IMR-90 (cell line): ENCODE data around the gene LTN1. TPM values are rescaled to one million over a fixed set of nuclear protein-coding genes. Genes with fewer than 3 reads are reported as not detected.

Experiments used
- ATAC-seq: fragments of 200-7000 bp; cut with Tn5 transposase; 2 replicates; pipeline ENCODE4 v1.9.1; 2020; ENCODE audit warnings: low read depth, mild to moderate bottlenecking, moderate library complexity
- BruUV-seq: library from RNA; stranded (reverse); fragments of 400-500 nt; replicated peaks from 2 replicates; lab custom pipeline; 2021; lab: Mats Ljungman, UMichigan
- CTCF ChIA-PET: fragments of 300-600 bp; formaldehyde crosslinking; extraction: SDS; loops from one replicate; lab custom pipeline; 2021; ENCODE audit warnings: antibody characterized with exemption; lab: Yijun Ruan, JAX
- POLR2A ChIA-PET: fragments of 300-600 bp; sonication (Branson Sonifier 250); formaldehyde crosslinking; loops from one replicate; lab custom pipeline; 2022; ENCODE audit warnings: antibody characterized with exemption; ENCODE audit not compliant: unreplicated experiment; lab: Charles Lee
- DNase-seq: peaks from one replicate; pipeline ENCODE4 v3.0.0; 2013
- H2AFZ ChIP-seq: replicated peaks from 2 replicates; pipeline ENCODE3; 2013; ENCODE audit warnings: low read length, mild to moderate bottlenecking; ENCODE audit not compliant: poor library complexity
- H2AK5ac ChIP-seq: 2 replicates; pipeline ENCODE4 v1.6.1; 2013; ENCODE audit warnings: low read depth, low read length, inconsistent platforms
- H2AK9ac ChIP-seq: replicated peaks from 2 replicates; pipeline ENCODE3; 2013; ENCODE audit warnings: mild to moderate bottlenecking, low read depth, low read length, moderate library complexity; ENCODE audit not compliant: poor library complexity
- H2BK120ac ChIP-seq: 2 replicates; pipeline ENCODE4 v1.6.1; 2013; ENCODE audit warnings: low read depth, low read length, inconsistent platforms
- H2BK15ac ChIP-seq: 3 replicates; pipeline ENCODE4 v1.6.1; 2013; ENCODE audit warnings: low read depth, low read length, inconsistent platforms
- H2BK20ac ChIP-seq: 2 replicates; pipeline ENCODE4 v1.6.1; 2013; ENCODE audit warnings: low read depth, mild to moderate bottlenecking, inconsistent platforms, low read length, moderate library complexity
- H2BK5ac ChIP-seq: 2 replicates; pipeline ENCODE4 v1.6.1; 2013; ENCODE audit warnings: mild to moderate bottlenecking, low read depth, low read length, inconsistent platforms; ENCODE audit not compliant: poor library complexity, severe bottlenecking
- H3K14ac ChIP-seq: replicated peaks from 2 replicates; pipeline ENCODE4 v1.6.1; 2013; ENCODE audit warnings: low read depth, low read length, inconsistent platforms
- H3K18ac ChIP-seq: 2 replicates; pipeline ENCODE4 v1.6.1; 2013; ENCODE audit warnings: low read depth, low read length, control low read depth
- H3K23ac ChIP-seq: 2 replicates; pipeline ENCODE4 v1.6.1; 2013; ENCODE audit warnings: low read depth, low read length, inconsistent platforms
- H3K27ac ChIP-seq: 2 replicates; pipeline ENCODE4 v1.5.1; 2013; ENCODE audit warnings: mild to moderate bottlenecking, control low read depth, low read length; ENCODE audit not compliant: insufficient read depth
- H3K27me3 ChIP-seq: 2 replicates; pipeline ENCODE4 v1.6.1; 2013; ENCODE audit warnings: low read length; ENCODE audit not compliant: control insufficient read depth, insufficient read depth
- H3K36me3 ChIP-seq: 2 replicates; pipeline ENCODE4 v1.6.1; 2013; ENCODE audit warnings: low read length, mixed read lengths; ENCODE audit not compliant: control insufficient read depth, insufficient read depth
- H3K4ac ChIP-seq: 2 replicates; pipeline ENCODE4 v1.6.1; 2013; ENCODE audit warnings: low read depth, low read length, inconsistent platforms
- H3K4me1 ChIP-seq: 2 replicates; pipeline ENCODE4 v1.6.1; 2013; ENCODE audit warnings: low read length, mixed read lengths; ENCODE audit not compliant: control insufficient read depth, insufficient read depth
- H3K4me2 ChIP-seq: 2 replicates; pipeline ENCODE4 v1.6.1; 2013; ENCODE audit warnings: low read depth, mild to moderate bottlenecking, control low read depth, low read length, moderate library complexity
- H3K4me3 ChIP-seq: 2 replicates; pipeline ENCODE4 v1.5.1; 2013; ENCODE audit warnings: low read depth, mild to moderate bottlenecking, control low read depth, low read length, moderate library complexity; ENCODE audit not compliant: insufficient read depth
- H3K56ac ChIP-seq: 2 replicates; pipeline ENCODE4 v1.6.1; 2013; ENCODE audit warnings: low read length, inconsistent platforms; ENCODE audit not compliant: insufficient read depth; ENCODE audit errors: extremely low read depth
- H3K79me1 ChIP-seq, 2 experiments: 2 replicates each; pipeline ENCODE4 v1.6.1; 2013; ENCODE audit warnings: low read length in 2 of 2, inconsistent platforms in 1 of 2, low read depth in 1 of 2
- H3K9ac ChIP-seq: 2 replicates; pipeline ENCODE4 v1.6.1; 2013; ENCODE audit warnings: low read depth, low read length, control low read depth
- H3K9me1 ChIP-seq: 2 replicates; pipeline ENCODE4 v1.6.1; 2013; ENCODE audit warnings: low read length, inconsistent platforms; ENCODE audit not compliant: insufficient read depth
- H3K9me3 ChIP-seq: 2 replicates; pipeline ENCODE4 v1.6.1; 2013; ENCODE audit warnings: low read length; ENCODE audit not compliant: control insufficient read depth, insufficient read depth
- H4K20me1 ChIP-seq: 2 replicates; pipeline ENCODE4 v1.6.1; 2013; ENCODE audit warnings: low read length, inconsistent platforms; ENCODE audit not compliant: insufficient read depth
- H4K5ac ChIP-seq: 2 replicates; pipeline ENCODE4 v1.6.1; 2013; ENCODE audit warnings: mild to moderate bottlenecking, low read depth, low read length, control low read depth
- H4K8ac ChIP-seq, 2 experiments: 2 replicates each; pipeline ENCODE4 v1.6.1; 2013; ENCODE audit warnings: low read depth in 2 of 2, low read length in 2 of 2, control low read depth in 1 of 2, inconsistent platforms in 1 of 2
- H4K91ac ChIP-seq: 2 replicates; pipeline ENCODE4 v1.6.1; 2013; ENCODE audit warnings: low read depth, low read length, inconsistent platforms; ENCODE audit not compliant: insufficient read depth
- CEBPB ChIP-seq: IDR thresholded peaks from 2 replicates; pipeline ENCODE4 v1.6.1; 2012; ENCODE audit warnings: low read depth, low read length, improper control_type of control experiment
- CTCF ChIP-seq: conservative IDR thresholded peaks from 2 replicates; pipeline ENCODE4 v1.5.1; 2012; ENCODE audit warnings: mild to moderate bottlenecking, low read depth, low read length, improper control_type of control experiment
- ELK1 ChIP-seq: fragments of 150-350 bp; IDR thresholded peaks from 2 replicates; pipeline ENCODE4 v1.6.1; 2016; ENCODE audit warnings: low read depth, mild to moderate bottlenecking, low read length, moderate library complexity, borderline replicate concordance
- MAZ ChIP-seq: IDR thresholded peaks from 2 replicates; pipeline ENCODE4 v1.6.1; 2012; ENCODE audit warnings: low read depth, mild to moderate bottlenecking, low read length, improper control_type of control experiment, moderate library complexity, borderline replicate concordance
- POLR2A ChIP-seq: IDR thresholded peaks from 2 replicates; pipeline ENCODE4 v1.6.1; 2012; ENCODE audit warnings: mild to moderate bottlenecking, low read depth, low read length
- RCOR1 ChIP-seq: IDR thresholded peaks from 2 replicates; pipeline ENCODE4 v1.6.1; 2012; ENCODE audit warnings: mild to moderate bottlenecking, low read length, improper control_type of control experiment; ENCODE audit not compliant: insufficient replicate concordance
- RFX5 ChIP-seq: IDR thresholded peaks from 2 replicates; pipeline ENCODE4 v1.8.0; 2012; ENCODE audit warnings: low read depth, mild to moderate bottlenecking, low read length, moderate library complexity
- SMC3 ChIP-seq: fragments of 150-350 bp; IDR thresholded peaks from 2 replicates; pipeline ENCODE4 v1.6.1; 2016; ENCODE audit warnings: low read depth, mild to moderate bottlenecking, antibody characterized with exemption, low read length, moderate library complexity
- USF2 ChIP-seq: fragments of 150-350 bp; IDR thresholded peaks from 2 replicates; pipeline ENCODE4 v1.6.1; 2017; ENCODE audit warnings: mild to moderate bottlenecking, antibody characterized with exemption, low read length, low read depth
- WGBS, 2 experiments: methylation state at CpG; one replicate each; pipeline versions ENCODE4 v1.1.5 to v1.1.7; 2013; ENCODE audit warnings: missing lambda C conversion rate in 2 of 2; ENCODE audit not compliant: insufficient read length in 1 of 2; ENCODE audit errors: extremely low coverage in 2 of 2; 5-methylcytosine and 5-hydroxymethylcytosine counted together
- dilution Hi-C: fragments of 300-500 bp; cut with HindIII; formaldehyde crosslinking; loops from one replicate; pipeline ENCODE4 v1.14.3; 2018; ENCODE audit warnings: low sequenced_read_pairs; ENCODE audit not compliant: unreplicated experiment
- in situ Hi-C: fragments of 300-500 bp; cut with MboI; formaldehyde crosslinking; loops from 3 replicates; pipeline ENCODE4 v1.14.3; 2019; ENCODE audit warnings: low sequenced_read_pairs, inconsistent platforms, mixed read lengths
- intact Hi-C: fragments of 100-400 bp; cut with micrococcal nuclease; formaldehyde crosslinking; loops from 2 replicates; pipeline ENCODE4 v1.10.0; 2022
- polyA plus RNA-seq, 3 experiments: library from polyadenylated mRNA; depleted of rRNA; stranded (reverse); fragments of >200 nt; gene quantifications; 2 replicates each; pipeline ENCODE4 v1.2.3, GENCODE V29; 2012; ENCODE audit warnings: low replicate concordance in 1 of 3
- total RNA-seq: library from RNA; depleted of rRNA; stranded (reverse); fragments of >200 nt; gene quantifications from 2 replicates; pipeline ENCODE4 v1.2.3, GENCODE V29; 2012

The LTN1 gene
- total and polyA plus RNA-seq, 2 of the 4 experiments (the other 2 are of a cell fraction): 6.7 to 35.5 TPM

- BruUV-seq: no TSS peak
- POLR2A ChIA-PET: interaction anchor here (0.7 kb wide), 1 partner anchor 512 kb away, joined by 4 read pairs; no protein-coding TSS in a partner anchor
- no CpG with 5 or more reads among the region's 3 CpGs for WGBS, 2 experiments
Observed at GRCh38 chr21:28961927-28962326, 30.8 kb downstream of the LTN1 start.

More at GRCh38 chr21:28961927-28962326, 30.8 kb downstream of the LTN1 start:
- Histone ChIP-seq H3K36me3 (peaks cover 8% of the 10 kb centered on the region), H3K56ac (no peak overlapping the region), H3K79me1 (peaks cover 2 to 22% of the 10 kb centered on the region in 2 experiments; a peak in 3 of 4 replicates), H3K4me2 (no peak overlapping the region), H4K8ac (no peak overlapping the region), H2AK9ac (no peak overlapping the region), H3K4me3 (no peak overlapping the region), H2AFZ (no peak overlapping the region), H3K27ac (no peak overlapping the region), H3K9me1 (no peaks in the 10 kb centered on the region), H3K4ac (no peak overlapping the region), H3K9ac (no peak overlapping the region), H3K9me3 (no peaks in the 10 kb centered on the region), H4K91ac (no peak overlapping the region), H3K27me3 (no peaks in the 10 kb centered on the region), H4K5ac (no peak overlapping the region), H4K20me1 (no peaks in the 10 kb centered on the region), H2AK5ac (no peak overlapping the region), H2BK5ac (no peak overlapping the region), H3K14ac (no peak overlapping the region), H3K18ac (no peak overlapping the region), H2BK15ac (no peak overlapping the region), H3K4me1 (peaks cover 2% of the 10 kb centered on the region; the same call in 1 of the 2 replicates), H3K23ac (no peak overlapping the region), H2BK120ac (no peak overlapping the region), H2BK20ac (no peak overlapping the region)
- dilution Hi-C loops (no loop called here), in situ Hi-C loops (no loop called here), intact Hi-C loops (loop anchor here (10.0 kb wide), 1 partner anchor 63 kb away; the partner anchor contains the start of gene USP16)
- no peak for ATAC-seq
- CTCF ChIA-PET: no interaction called here
- TF ChIP-seq RCOR1 (no peak), POLR2A (no peak), USF2 (no peak), CEBPB (no peak), CTCF (no peak), MAZ (no peak), SMC3 (no peak), ELK1 (no peak), RFX5 (no peak)
- DNase-seq: no peak
